Measurements from ENCODE around the gene SVIL.

DNA sequence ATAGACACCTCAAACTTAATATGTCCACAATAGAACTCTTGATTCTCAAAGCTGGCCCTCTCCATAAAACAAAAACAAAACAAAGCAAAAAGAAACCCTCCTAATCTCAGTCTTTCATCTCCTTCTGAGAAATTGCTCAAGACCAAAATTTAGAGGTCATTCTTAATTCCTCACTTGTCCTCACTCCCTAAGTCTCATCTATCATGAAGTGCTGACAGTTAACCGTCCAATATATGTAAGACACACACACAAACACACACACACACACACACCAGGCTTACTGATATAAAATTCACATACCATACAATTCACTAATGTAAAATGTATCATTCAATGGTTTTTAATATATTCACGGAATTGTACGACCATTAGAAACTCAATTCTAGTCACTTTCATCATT, 17.0 kb upstream of the SVIL start:
- TF ChIP-seq, protein P1, sequence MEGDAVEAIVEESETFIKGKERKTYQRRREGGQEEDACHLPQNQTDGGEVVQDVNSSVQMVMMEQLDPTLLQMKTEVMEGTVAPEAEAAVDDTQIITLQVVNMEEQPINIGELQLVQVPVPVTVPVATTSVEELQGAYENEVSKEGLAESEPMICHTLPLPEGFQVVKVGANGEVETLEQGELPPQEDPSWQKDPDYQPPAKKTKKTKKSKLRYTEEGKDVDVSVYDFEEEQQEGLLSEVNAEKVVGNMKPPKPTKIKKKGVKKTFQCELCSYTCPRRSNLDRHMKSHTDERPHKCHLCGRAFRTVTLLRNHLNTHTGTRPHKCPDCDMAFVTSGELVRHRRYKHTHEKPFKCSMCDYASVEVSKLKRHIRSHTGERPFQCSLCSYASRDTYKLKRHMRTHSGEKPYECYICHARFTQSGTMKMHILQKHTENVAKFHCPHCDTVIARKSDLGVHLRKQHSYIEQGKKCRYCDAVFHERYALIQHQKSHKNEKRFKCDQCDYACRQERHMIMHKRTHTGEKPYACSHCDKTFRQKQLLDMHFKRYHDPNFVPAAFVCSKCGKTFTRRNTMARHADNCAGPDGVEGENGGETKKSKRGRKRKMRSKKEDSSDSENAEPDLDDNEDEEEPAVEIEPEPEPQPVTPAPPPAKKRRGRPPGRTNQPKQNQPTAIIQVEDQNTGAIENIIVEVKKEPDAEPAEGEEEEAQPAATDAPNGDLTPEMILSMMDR (IDR thresholded peaks at IDR 0.05 in 8 of 11, conservative IDR thresholded peaks at IDR 0.05 in 3 of 11) = no peak
- TF ChIP-seq POLR2A (IDR thresholded peaks at IDR 0.05) (no peak), POLR2AphosphoS5 (IDR thresholded peaks at IDR 0.05) (no peak)

Measured in spleen (tissue), 7 donors.